Liver (tissue), 9 donors: ENCODE data around the gene ATP6V0D1. TPM values are rescaled to one million over a fixed set of nuclear protein-coding genes. Genes with fewer than 3 reads are reported as not detected.

Source experiments
- DNase-seq: peaks from one replicate; pipeline ENCODE4 v3.0.0-alpha.2; 2017; ENCODE audit warnings: low spot score
- H3K27ac ChIP-seq, 2 donors: one replicate each; pipeline ENCODE4 v1.7.0; 2013; ENCODE audit warnings: inconsistent platforms in 2 of 2, low read length in 2 of 2, control low read depth in 1 of 2, low read depth in 1 of 2, mild to moderate bottlenecking in 1 of 2
- H3K27me3 ChIP-seq, 4 donors: one replicate each; pipeline versions ENCODE4 v1.6.1 to v1.7.0; 2013; ENCODE audit warnings: low read length in 3 of 4, inconsistent platforms in 1 of 4, mild to moderate bottlenecking in 1 of 4, moderate library complexity in 1 of 4; ENCODE audit not compliant: control insufficient read depth in 4 of 4, insufficient read depth in 4 of 4
- H3K36me3 ChIP-seq, 4 donors: one replicate each; pipeline versions ENCODE4 v1.6.1 to v1.7.0; 2013; ENCODE audit warnings: low read length in 3 of 4, mild to moderate bottlenecking in 3 of 4, low read depth in 1 of 4, moderate library complexity in 1 of 4; ENCODE audit not compliant: control insufficient read depth in 4 of 4, insufficient read depth in 3 of 4
- H3K4me1 ChIP-seq, 4 donors: one replicate each; pipeline versions ENCODE4 v1.6.1 to v1.7.0; 2013; ENCODE audit warnings: low read length in 3 of 4, mild to moderate bottlenecking in 3 of 4, moderate library complexity in 1 of 4; ENCODE audit not compliant: control insufficient read depth in 4 of 4, insufficient read depth in 4 of 4
- H3K4me3 ChIP-seq, 3 donors: one replicate each; pipeline versions ENCODE4 v1.6.1 to v1.7.0; 2013; ENCODE audit warnings: low read length in 3 of 3, control low read depth in 1 of 3, low read depth in 1 of 3, mild to moderate bottlenecking in 1 of 3
- H3K9ac ChIP-seq, 2 donors: one replicate each; pipeline ENCODE4 v1.7.0; 2013; ENCODE audit warnings: low read length in 2 of 2, mild to moderate bottlenecking in 2 of 2, moderate library complexity in 2 of 2, control low read depth in 1 of 2, low read depth in 1 of 2
- H3K9me3 ChIP-seq, 4 donors: one replicate each; pipeline versions ENCODE4 v1.6.1 to v1.7.0; 2013; ENCODE audit warnings: low read length in 3 of 4; ENCODE audit not compliant: control insufficient read depth in 4 of 4
- EGR1 ChIP-seq, 2 donors: IDR thresholded peaks; 2 replicates each; pipeline ENCODE4 v1.6.1; 2016 to 2018; ENCODE audit warnings: antibody characterized with exemption in 2 of 2, low read depth in 2 of 2
- FOXA1 ChIP-seq: IDR thresholded peaks from 2 replicates; pipeline ENCODE4 v1.6.1; 2016; ENCODE audit warnings: antibody characterized with exemption
- FOXA2 ChIP-seq: IDR thresholded peaks from 2 replicates; pipeline ENCODE4 v1.6.1; 2016; ENCODE audit warnings: antibody characterized with exemption
- GABPA ChIP-seq, 2 donors: IDR thresholded peaks in 1 of 2; conservative IDR thresholded peaks in 1 of 2; 2 replicates each; pipeline ENCODE4 v1.6.1; 2016; ENCODE audit warnings: antibody characterized with exemption in 2 of 2, mild to moderate bottlenecking in 1 of 2, moderate library complexity in 1 of 2
- HNF4A ChIP-seq, 2 donors: conservative IDR thresholded peaks; 2 replicates each; pipeline ENCODE4 v1.6.1; 2016; ENCODE audit warnings: antibody characterized with exemption in 2 of 2, mild to moderate bottlenecking in 2 of 2
- HNF4G ChIP-seq: IDR thresholded peaks from 2 replicates; pipeline ENCODE4 v1.6.1; 2016; ENCODE audit warnings: antibody characterized with exemption
- JUND ChIP-seq, 2 donors: IDR thresholded peaks; 2 replicates each; pipeline ENCODE4 v1.6.1; 2016; ENCODE audit warnings: antibody characterized with exemption in 2 of 2
- NR2F2 ChIP-seq: IDR thresholded peaks from 2 replicates; pipeline ENCODE4 v1.6.1; 2016; ENCODE audit warnings: antibody characterized with exemption
- RAD21 ChIP-seq, 2 donors: IDR thresholded peaks; 2 replicates each; pipeline ENCODE4 v1.6.1; 2016; ENCODE audit warnings: antibody characterized with exemption in 2 of 2, mild to moderate bottlenecking in 2 of 2
- RXRA ChIP-seq, 2 donors: IDR thresholded peaks; 2 replicates each; pipeline ENCODE4 v1.6.1; 2017 to 2018; ENCODE audit warnings: antibody characterized with exemption in 2 of 2, mild to moderate bottlenecking in 1 of 2
- SP1 ChIP-seq: IDR thresholded peaks from 2 replicates; pipeline ENCODE4 v1.6.1; 2018; ENCODE audit warnings: antibody characterized with exemption, mild to moderate bottlenecking
- TAF1 ChIP-seq: conservative IDR thresholded peaks from 2 replicates; pipeline ENCODE4 v1.6.1; 2016; ENCODE audit warnings: antibody characterized with exemption, mild to moderate bottlenecking
- YY1 ChIP-seq: IDR thresholded peaks from 2 replicates; pipeline ENCODE4 v1.6.1; 2016; ENCODE audit warnings: antibody characterized with exemption, mild to moderate bottlenecking
- WGBS: extraction: QIAGEN DNeasy Blood & Tissue Kit; methylation state at CpG from one replicate; pipeline ENCODE4 v1.1.7; 2013; 5-methylcytosine and 5-hydroxymethylcytosine counted together
- polyA plus RNA-seq, 2 donors: library from polyadenylated mRNA; stranded (reverse) in 1 of 2; unstranded in 1 of 2; fragments of 200-250 nt in 1 of 2; fragments of >200 nt in 1 of 2; fragmentation: Nextera tagmentation in 1 of 2; extraction: Ambion mirVana in 1 of 2; gene quantifications; one replicate each; pipeline versions ENCODE4 v1.2.1 to v1.2.3, GENCODE V29; 2013 to 2015
- total RNA-seq, 2 donors: library from RNA; depleted of rRNA; stranded (reverse); fragments of >200 nt; gene quantifications; one replicate each; pipeline ENCODE4 v1.2.3, GENCODE V29; 2014
- TF ChIP-seq, protein P1 (sequence below): IDR thresholded peaks from 2 replicates; pipeline ENCODE4 v1.6.1; 2016; ENCODE audit warnings: antibody characterized with exemption
- TF ChIP-seq, protein P2 (sequence below): fragments of 150-350 bp; IDR thresholded peaks from 2 replicates; pipeline ENCODE4 v1.5.1; 2017; ENCODE audit warnings: improper control_type of control experiment, low read depth, low read length; ENCODE audit not compliant: missing input control
- TF ChIP-seq, protein P3 (sequence below): IDR thresholded peaks from 2 replicates; pipeline ENCODE4 v1.6.1; 2016; ENCODE audit warnings: antibody characterized with exemption
- TF ChIP-seq, protein P4 (sequence below): IDR thresholded peaks from 2 replicates; pipeline ENCODE4 v1.6.1; 2016; ENCODE audit warnings: antibody characterized with exemption
- TF ChIP-seq, protein P5 (sequence below): IDR thresholded peaks from 2 replicates; pipeline ENCODE4 v1.6.1; 2016; ENCODE audit warnings: antibody characterized with exemption, mild to moderate bottlenecking
- donor health status: healthy.
- donor health status: healthy.
- donor health status: healthy.
- donor health status: healthy.
- donor health status: healthy.

The ATP6V0D1 gene
- total and polyA plus RNA-seq, 4 donors, result 47.6 to 80.2 (median 66.6) TPM

DNA sequence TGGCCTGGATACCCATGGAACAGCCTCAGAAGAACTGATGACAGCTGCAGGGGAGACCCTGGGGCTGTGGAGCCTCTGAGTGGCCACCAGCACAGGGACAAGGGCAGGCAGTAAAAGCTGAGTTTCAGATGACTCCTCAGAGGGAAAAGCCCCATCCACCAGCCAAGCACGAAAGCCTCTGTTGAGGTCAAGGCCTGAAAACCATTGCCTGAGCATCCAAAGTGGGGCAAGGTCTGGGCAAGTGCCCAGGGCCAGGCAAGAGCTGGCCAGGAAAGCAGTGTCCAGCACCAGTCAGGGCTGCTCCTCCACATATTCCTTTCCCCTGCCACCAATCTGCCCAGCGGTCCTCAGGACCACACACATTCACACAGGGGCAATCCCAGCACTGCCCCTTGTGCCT is 16.4 kb downstream of the ATP6V0D1 start:
- no peak overlapping the region for H3K4me3 ChIP-seq
- H3K9ac ChIP-seq, result no peak overlapping the region
- H3K27ac ChIP-seq, result no peak overlapping the region
- peaks cover 0 to 2% (median 0%) of the 10 kb centered on the region in 4 donors for H3K36me3 ChIP-seq
- H3K9me3 ChIP-seq, result no peaks in the 10 kb centered on the region
- peaks cover 16 to 46% (median 29%) of the 10 kb centered on the region in 4 donors for H3K4me1 ChIP-seq
- DNase-seq, result no peak
- H3K27me3 ChIP-seq, result no peaks in the 10 kb centered on the region
- WGBS, result 58% methylated on average over 2 of the region's 2 CpGs
- TF ChIP-seq, protein P1, sequence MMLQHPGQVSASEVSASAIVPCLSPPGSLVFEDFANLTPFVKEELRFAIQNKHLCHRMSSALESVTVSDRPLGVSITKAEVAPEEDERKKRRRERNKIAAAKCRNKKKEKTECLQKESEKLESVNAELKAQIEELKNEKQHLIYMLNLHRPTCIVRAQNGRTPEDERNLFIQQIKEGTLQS, result no peak
- TF ChIP-seq, protein P2, sequence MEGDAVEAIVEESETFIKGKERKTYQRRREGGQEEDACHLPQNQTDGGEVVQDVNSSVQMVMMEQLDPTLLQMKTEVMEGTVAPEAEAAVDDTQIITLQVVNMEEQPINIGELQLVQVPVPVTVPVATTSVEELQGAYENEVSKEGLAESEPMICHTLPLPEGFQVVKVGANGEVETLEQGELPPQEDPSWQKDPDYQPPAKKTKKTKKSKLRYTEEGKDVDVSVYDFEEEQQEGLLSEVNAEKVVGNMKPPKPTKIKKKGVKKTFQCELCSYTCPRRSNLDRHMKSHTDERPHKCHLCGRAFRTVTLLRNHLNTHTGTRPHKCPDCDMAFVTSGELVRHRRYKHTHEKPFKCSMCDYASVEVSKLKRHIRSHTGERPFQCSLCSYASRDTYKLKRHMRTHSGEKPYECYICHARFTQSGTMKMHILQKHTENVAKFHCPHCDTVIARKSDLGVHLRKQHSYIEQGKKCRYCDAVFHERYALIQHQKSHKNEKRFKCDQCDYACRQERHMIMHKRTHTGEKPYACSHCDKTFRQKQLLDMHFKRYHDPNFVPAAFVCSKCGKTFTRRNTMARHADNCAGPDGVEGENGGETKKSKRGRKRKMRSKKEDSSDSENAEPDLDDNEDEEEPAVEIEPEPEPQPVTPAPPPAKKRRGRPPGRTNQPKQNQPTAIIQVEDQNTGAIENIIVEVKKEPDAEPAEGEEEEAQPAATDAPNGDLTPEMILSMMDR, result no peak

DNA sequence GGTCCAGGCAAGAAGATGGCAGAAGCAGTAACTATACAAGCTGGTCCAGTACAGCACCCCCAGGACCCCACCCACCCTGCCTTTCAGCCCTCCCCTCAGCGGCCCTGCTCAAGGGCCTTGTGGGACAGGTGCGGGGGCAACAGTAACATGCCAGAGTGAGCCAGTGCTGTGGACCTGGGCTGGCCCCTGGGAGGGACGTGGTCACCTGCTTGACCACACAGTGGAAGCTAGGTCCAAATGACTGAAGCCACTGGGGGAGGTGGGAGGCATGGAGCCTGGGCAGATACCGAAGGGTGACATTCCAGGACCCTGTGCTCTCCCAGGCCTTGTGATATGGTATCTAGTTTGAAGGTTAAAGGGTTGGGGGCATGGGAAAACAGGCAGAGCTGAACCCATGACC is 17.3 kb downstream of the ATP6V0D1 start:
- Histone ChIP-seq H3K4me3 (no peak overlapping the region), H3K9me3 (no peaks in the 10 kb centered on the region), H3K36me3 (peaks cover 0 to 2% (median 0%) of the 10 kb centered on the region in 4 donors), H3K9ac (no peak overlapping the region), H3K4me1 (peaks cover 22 to 52% (median 35%) of the 10 kb centered on the region in 4 donors), H3K27ac (no peak overlapping the region), H3K27me3 (no peaks in the 10 kb centered on the region)
- no peak for DNase-seq
- 95% methylated on average over 4 of the region's 4 CpGs for WGBS
- TF ChIP-seq, protein P3, sequence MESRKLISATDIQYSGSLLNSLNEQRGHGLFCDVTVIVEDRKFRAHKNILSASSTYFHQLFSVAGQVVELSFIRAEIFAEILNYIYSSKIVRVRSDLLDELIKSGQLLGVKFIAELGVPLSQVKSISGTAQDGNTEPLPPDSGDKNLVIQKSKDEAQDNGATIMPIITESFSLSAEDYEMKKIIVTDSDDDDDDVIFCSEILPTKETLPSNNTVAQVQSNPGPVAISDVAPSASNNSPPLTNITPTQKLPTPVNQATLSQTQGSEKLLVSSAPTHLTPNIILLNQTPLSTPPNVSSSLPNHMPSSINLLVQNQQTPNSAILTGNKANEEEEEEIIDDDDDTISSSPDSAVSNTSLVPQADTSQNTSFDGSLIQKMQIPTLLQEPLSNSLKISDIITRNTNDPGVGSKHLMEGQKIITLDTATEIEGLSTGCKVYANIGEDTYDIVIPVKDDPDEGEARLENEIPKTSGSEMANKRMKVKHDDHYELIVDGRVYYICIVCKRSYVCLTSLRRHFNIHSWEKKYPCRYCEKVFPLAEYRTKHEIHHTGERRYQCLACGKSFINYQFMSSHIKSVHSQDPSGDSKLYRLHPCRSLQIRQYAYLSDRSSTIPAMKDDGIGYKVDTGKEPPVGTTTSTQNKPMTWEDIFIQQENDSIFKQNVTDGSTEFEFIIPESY, result no peak
- TF ChIP-seq HNF4A (conservative IDR thresholded peaks at IDR 0.05) (no peak), NR2F2 (no peak), HNF4G (no peak), RAD21 (IDR thresholded peaks at IDR 0.05) (no peak), GABPA (IDR thresholded peaks at IDR 0.05 in 1 of 2, conservative IDR thresholded peaks at IDR 0.05 in 1 of 2) (no peak), RXRA (IDR thresholded peaks at IDR 0.05) (no peak), YY1 (no peak)

DNA sequence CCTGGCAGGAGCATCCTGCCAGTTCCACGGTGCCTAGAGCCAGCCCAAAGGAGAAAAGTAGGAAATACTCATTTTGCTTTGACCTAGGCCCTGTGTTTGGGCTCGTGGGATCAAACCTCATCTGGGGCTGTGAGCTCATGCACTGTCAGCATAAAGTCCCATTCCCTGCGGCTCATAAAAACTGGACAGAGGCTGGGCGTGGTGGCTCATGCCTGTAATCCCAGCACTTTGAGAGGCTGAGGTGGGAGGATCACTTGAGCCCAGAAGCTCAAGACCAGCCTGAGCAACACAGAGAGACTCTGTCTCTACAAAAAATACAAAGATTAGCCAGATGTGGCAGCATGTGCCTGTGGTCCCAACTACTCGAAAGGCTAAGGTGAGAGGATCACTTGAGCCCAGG is 17.9 kb downstream of the ATP6V0D1 start:
- no peaks in the 10 kb centered on the region for H3K9me3 ChIP-seq
- WGBS, result 77% methylated on average over 5 of the region's 5 CpGs
- H3K36me3 ChIP-seq, result peaks cover 0 to 2% (median 0%) of the 10 kb centered on the region in 4 donors
- no peak overlapping the region for H3K9ac ChIP-seq
- H3K27me3 ChIP-seq, result no peaks in the 10 kb centered on the region
- H3K27ac ChIP-seq, result no peak overlapping the region
- peaks cover 22 to 55% (median 37%) of the 10 kb centered on the region in 4 donors for H3K4me1 ChIP-seq
- H3K4me3 ChIP-seq, result no peak overlapping the region
- DNase-seq, result no peak
- TF ChIP-seq TAF1 (no peak), FOXA1 (no peak), FOXA2 (no peak), SP1 (no peak), JUND (IDR thresholded peaks at IDR 0.05) (no peak), RXRA (IDR thresholded peaks at IDR 0.05) (no peak), RAD21 (IDR thresholded peaks at IDR 0.05) (no peak), HNF4A (conservative IDR thresholded peaks at IDR 0.05) (no peak), HNF4G (no peak), EGR1 (IDR thresholded peaks at IDR 0.05; ENCODE audit: low read depth in 2 of 2) (no peak), YY1 (no peak)
- TF ChIP-seq, protein P4, sequence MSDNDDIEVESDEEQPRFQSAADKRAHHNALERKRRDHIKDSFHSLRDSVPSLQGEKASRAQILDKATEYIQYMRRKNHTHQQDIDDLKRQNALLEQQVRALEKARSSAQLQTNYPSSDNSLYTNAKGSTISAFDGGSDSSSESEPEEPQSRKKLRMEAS, result no peak
- TF ChIP-seq, protein P3, result no peak
- TF ChIP-seq, protein P1, result no peak
- TF ChIP-seq, protein P5, sequence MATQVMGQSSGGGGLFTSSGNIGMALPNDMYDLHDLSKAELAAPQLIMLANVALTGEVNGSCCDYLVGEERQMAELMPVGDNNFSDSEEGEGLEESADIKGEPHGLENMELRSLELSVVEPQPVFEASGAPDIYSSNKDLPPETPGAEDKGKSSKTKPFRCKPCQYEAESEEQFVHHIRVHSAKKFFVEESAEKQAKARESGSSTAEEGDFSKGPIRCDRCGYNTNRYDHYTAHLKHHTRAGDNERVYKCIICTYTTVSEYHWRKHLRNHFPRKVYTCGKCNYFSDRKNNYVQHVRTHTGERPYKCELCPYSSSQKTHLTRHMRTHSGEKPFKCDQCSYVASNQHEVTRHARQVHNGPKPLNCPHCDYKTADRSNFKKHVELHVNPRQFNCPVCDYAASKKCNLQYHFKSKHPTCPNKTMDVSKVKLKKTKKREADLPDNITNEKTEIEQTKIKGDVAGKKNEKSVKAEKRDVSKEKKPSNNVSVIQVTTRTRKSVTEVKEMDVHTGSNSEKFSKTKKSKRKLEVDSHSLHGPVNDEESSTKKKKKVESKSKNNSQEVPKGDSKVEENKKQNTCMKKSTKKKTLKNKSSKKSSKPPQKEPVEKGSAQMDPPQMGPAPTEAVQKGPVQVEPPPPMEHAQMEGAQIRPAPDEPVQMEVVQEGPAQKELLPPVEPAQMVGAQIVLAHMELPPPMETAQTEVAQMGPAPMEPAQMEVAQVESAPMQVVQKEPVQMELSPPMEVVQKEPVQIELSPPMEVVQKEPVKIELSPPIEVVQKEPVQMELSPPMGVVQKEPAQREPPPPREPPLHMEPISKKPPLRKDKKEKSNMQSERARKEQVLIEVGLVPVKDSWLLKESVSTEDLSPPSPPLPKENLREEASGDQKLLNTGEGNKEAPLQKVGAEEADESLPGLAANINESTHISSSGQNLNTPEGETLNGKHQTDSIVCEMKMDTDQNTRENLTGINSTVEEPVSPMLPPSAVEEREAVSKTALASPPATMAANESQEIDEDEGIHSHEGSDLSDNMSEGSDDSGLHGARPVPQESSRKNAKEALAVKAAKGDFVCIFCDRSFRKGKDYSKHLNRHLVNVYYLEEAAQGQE, result no peak
